BJ (cell line): ENCODE results near the gene ZNF124. TPM values are rescaled to one million over a fixed set of nuclear protein-coding genes. Genes with fewer than 3 reads are reported as not detected.

Experiments
- CTCF ChIA-PET: fragments of 350-600 bp; formaldehyde crosslinking; extraction: SDS; loops from one replicate; lab custom pipeline; 2021; ENCODE audit warnings: antibody characterized with exemption, inconsistent platforms; lab: Yijun Ruan, JAX
- POLR2A ChIA-PET: fragments of 300-600 bp; sonication (Branson Sonifier 250); formaldehyde crosslinking; extraction: SDS; loops from one replicate; lab custom pipeline; 2021; ENCODE audit warnings: antibody characterized with exemption; lab: Charles Lee
- DNase-seq: peaks from one replicate; pipeline ENCODE4 v3.0.0-alpha.2; 2011; ENCODE audit warnings: low read depth
- H3K27me3 ChIP-seq: 2 replicates; pipeline ENCODE4 v1.6.0; 2011; ENCODE audit warnings: low read length; ENCODE audit not compliant: control insufficient read depth, insufficient read depth
- H3K36me3 ChIP-seq: 2 replicates; pipeline ENCODE4 v1.5.1; 2011; ENCODE audit warnings: low read length; ENCODE audit not compliant: control insufficient read depth, insufficient read depth
- H3K4me3 ChIP-seq: 2 replicates; pipeline ENCODE4 v1.5.1; 2011; ENCODE audit warnings: low read depth, mild to moderate bottlenecking, control low read depth, low read length
- CTCF ChIP-seq: IDR thresholded peaks from 2 replicates; pipeline ENCODE4 v1.5.1; 2011; ENCODE audit warnings: low read depth, mild to moderate bottlenecking, control low read depth, inconsistent platforms, low read length, moderate library complexity; ENCODE audit not compliant: insufficient read depth
- polyA plus RNA-seq: library from polyadenylated mRNA; depleted of rRNA; stranded (reverse); fragments of >200 nt; gene quantifications from 2 replicates; pipeline ENCODE4 v1.2.3, GENCODE V29; 2011

ZNF124 gene
- polyA plus RNA-seq, 1 experiment: 1.5 TPM

DNA sequence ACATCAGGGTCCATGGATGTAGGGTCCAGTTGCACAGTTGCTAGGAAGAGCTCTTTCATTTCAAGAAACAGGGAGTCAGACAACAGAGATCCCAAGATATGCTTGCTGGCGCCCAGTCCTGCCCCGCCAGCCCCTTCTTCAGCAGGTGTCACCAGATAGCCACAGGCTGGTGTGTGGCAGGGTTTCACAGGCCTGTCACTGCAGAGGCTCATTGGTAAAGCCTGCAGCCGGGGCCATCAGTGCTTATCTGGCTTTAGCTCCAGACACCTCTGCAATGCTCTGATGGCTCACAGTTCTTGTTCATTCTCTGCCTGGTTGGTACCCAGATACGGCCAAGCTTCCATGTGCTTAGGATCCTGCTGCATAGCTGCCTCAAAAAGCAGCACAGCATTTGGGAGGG lies 12.4 kb upstream of the ZNF124 start:
- TF ChIP-seq CTCF: no peak
- Histone ChIP-seq H3K36me3 (no peaks in the 10 kb centered on the region), H3K27me3 (no peaks in the 10 kb centered on the region), H3K4me3 (no peak overlapping the region)
- POLR2A ChIA-PET: no interaction called here
- DNase-seq: no peak
- CTCF ChIA-PET: no interaction called here

GRCh38 chr1:247182994-247183393 lies 11.2 kb upstream of the ZNF124 start:
- no peak for TF ChIP-seq CTCF
- Histone ChIP-seq H3K27me3 (no peaks in the 10 kb centered on the region), H3K36me3 (no peaks in the 10 kb centered on the region), H3K4me3 (no peak overlapping the region)
- CTCF ChIA-PET: interaction anchor here (0.6 kb wide), 1 partner anchor 150 kb away, joined by 3 read pairs; no protein-coding TSS in a partner anchor
- DNase-seq: no peak
- POLR2A ChIA-PET: no interaction called here

- no peak for TF ChIP-seq CTCF
- DNase-seq: no peak
- H3K36me3 ChIP-seq: no peaks in the 10 kb centered on the region
- CTCF ChIA-PET: no interaction called here
- POLR2A ChIA-PET: no interaction called here
- no peak overlapping the region for H3K4me3 ChIP-seq
- H3K27me3 ChIP-seq: no peaks in the 10 kb centered on the region
These were observed 8.8 kb upstream of the ZNF124 start for GRCh38 chr1:247180581-247180980.

DNA sequence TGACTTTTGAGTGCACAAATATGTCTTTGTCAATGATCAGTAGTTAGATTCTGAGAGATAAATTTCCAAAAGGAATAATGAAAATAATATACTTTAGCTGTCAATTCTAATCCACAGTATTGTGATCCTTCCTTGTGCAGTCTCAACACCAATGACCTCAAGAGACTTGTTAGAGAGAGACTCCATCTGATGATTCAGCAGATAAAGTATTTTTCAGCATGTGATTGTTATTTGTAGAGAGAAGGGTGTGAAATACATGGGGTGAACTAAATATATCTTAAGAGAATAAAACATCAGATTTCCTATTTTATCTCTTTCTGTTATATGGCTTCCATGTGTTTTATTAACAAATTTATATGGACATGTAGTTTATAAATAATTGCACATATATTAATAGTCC lies 5.9 kb upstream of the ZNF124 start:
- ChIA-PET POLR2A (no interaction called here), CTCF (no interaction called here)
- no peak for TF ChIP-seq CTCF
- DNase-seq: no peak
- no peak overlapping the region for H3K4me3 ChIP-seq
- no peaks in the 10 kb centered on the region for H3K36me3 ChIP-seq
- H3K27me3 ChIP-seq: no peaks in the 10 kb centered on the region

DNA sequence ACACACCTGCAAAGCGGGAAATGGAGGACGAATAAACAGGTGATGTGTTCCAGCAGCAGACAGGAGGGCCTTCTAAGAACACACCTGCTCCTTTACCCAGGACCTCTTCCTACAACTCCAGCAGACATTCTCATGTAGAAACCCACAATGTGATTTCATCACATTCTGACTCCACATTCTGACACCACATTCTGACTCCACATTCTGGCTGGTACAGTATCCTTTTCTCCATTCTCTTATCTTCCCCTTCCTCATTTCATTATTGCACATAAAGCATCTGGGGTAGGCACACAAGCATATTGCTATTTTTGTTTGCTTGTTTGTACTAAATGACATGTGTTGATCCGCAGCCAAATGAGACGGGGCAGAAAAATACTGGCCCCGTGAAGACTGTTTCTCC lies 3.6 kb upstream of the ZNF124 start:
- CTCF ChIA-PET: no interaction called here
- no peak for DNase-seq
- no peak overlapping the region for H3K4me3 ChIP-seq
- POLR2A ChIA-PET: no interaction called here
- TF ChIP-seq CTCF: no peak
- H3K27me3 ChIP-seq: no peaks in the 10 kb centered on the region
- H3K36me3 ChIP-seq: no peaks in the 10 kb centered on the region
